Choroid plexus epithelial cell (primary cell): ENCODE data around the gene OTX2.

Experiments
- DNase-seq: peaks from one replicate; pipeline ENCODE4 v3.0.0-alpha.2; 2010; ENCODE audit warnings: low read depth
- H3K4me3 ChIP-seq: 2 replicates; pipeline ENCODE4 v1.5.1; 2011; ENCODE audit warnings: low read depth, mild to moderate bottlenecking, control low read depth, low read length, moderate library complexity
- TF ChIP-seq, protein P1 (sequence below): conservative IDR thresholded peaks from 2 replicates; pipeline ENCODE4 v1.5.1; 2011; ENCODE audit warnings: low read depth, mild to moderate bottlenecking, control low read depth, inconsistent platforms, low read length, moderate library complexity

OTX2 gene

DNA sequence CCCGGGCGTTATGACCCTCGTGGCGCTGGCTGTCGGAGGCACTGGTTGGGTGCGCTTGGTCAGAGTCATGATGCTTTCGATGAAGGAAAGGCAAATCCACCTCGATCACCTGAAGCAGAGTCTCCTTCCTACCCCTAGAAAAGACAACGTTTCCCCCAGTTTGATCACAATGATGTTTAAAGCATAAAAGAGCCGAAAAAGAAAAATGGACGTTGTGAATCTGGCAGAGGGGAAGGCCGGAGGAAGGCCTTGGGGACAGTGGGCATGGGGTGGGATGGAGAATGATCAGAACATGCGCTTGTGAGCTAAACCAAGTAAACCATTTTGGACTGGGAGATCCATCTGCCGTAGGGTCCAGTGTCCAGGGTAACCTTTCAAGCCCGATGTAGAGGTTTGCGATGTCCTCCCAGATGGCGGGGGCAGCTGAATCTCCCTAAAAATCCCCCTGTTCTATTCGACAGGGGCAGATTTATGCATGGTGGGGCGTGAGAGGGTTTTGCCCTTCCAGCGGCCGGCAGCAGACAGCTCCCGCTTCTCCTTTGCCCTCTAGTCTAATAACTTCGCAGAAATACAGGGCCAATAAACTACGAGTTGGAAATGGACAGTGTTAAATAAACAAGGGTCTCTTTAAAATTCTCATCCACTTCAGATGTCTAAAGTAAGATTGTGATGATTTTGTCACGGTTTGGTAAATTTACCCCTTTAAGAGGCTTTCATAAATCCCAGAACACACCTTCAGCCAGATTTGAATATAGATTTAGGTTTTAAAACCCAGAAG is 2.3 kb upstream of the OTX2 start:
- H3K4me3 ChIP-seq: no peak overlapping the region
- TF ChIP-seq, protein P1, sequence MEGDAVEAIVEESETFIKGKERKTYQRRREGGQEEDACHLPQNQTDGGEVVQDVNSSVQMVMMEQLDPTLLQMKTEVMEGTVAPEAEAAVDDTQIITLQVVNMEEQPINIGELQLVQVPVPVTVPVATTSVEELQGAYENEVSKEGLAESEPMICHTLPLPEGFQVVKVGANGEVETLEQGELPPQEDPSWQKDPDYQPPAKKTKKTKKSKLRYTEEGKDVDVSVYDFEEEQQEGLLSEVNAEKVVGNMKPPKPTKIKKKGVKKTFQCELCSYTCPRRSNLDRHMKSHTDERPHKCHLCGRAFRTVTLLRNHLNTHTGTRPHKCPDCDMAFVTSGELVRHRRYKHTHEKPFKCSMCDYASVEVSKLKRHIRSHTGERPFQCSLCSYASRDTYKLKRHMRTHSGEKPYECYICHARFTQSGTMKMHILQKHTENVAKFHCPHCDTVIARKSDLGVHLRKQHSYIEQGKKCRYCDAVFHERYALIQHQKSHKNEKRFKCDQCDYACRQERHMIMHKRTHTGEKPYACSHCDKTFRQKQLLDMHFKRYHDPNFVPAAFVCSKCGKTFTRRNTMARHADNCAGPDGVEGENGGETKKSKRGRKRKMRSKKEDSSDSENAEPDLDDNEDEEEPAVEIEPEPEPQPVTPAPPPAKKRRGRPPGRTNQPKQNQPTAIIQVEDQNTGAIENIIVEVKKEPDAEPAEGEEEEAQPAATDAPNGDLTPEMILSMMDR: no peak
- DNase-seq: no peak

DNA sequence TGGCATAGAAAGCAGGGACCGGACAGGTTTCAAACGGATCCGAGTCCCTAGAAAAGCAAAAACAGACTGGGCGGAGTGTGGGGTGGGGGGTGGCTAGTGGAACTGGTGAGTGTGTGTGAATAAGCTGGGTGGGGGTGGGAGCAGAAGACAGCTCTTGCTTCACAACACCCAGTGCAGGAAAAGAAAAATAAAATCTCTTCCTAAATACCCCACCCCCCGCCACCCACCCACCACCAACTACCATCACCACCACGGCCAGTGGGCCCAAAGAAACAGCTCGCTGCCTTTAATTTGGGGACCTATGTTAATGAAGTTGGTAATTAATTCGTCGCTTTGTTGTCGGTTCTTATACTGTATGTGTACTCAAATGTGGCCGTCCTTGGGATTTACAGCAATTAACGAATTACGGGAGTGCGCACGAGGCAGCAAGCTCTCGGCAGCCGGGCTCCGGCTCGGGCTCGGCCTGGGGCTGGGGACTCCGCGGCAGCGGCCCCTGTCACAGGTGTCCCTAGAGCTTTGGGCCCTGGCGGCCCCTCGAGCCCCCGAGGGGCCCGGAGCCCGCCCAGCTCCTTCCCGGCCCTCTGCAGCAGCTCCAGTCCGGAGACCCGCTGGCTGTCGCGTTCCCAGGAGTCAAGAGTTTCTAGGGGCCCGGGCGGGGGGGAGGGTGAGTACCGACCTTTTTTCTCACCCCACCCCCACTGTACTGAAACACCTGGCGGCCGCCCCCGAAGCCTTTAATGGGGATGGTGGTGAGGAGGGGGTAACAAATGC is 1.5 kb upstream of the OTX2 start:
- DNase-seq: no peak
- TF ChIP-seq, protein P1: no peak
- no peak overlapping the region for H3K4me3 ChIP-seq

DNA sequence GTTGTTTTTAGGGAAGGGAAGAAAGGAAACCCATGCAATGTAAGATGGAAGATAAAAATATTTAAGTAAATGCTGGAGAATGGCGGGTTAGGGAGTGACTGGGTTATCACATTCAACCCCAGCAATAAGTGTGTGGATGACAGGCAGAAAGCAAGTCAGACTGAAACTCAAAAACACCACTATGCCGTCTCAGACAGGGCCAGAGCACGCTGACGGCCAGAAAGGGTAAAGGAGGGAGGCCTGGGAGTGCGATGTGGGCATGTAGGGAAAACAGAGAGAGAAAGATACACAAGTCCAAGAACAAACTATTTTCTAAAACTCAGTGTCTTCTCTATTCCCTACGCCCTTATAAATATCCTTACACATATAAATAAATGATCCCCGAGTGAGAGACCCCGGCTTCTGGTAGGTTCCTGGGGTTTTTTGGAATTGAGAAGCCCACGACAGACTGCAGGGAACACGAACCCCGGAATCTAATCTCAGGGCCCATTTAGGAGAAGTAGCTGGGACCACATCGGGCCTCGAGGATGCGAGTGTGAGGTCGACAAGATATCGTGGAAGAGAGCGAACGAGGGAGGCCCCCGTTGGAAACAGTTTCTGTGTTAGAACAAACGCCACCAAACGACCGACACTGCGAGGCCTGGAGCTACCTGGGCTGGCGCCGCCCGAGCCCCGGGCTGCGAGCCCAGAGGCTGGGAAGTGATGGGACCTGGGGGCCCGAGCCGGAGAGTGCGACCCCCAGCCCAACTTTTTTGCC is 735 bp upstream of the OTX2 start:
- no peak for DNase-seq
- TF ChIP-seq, protein P1: no peak
- H3K4me3 ChIP-seq: no peak overlapping the region

DNA sequence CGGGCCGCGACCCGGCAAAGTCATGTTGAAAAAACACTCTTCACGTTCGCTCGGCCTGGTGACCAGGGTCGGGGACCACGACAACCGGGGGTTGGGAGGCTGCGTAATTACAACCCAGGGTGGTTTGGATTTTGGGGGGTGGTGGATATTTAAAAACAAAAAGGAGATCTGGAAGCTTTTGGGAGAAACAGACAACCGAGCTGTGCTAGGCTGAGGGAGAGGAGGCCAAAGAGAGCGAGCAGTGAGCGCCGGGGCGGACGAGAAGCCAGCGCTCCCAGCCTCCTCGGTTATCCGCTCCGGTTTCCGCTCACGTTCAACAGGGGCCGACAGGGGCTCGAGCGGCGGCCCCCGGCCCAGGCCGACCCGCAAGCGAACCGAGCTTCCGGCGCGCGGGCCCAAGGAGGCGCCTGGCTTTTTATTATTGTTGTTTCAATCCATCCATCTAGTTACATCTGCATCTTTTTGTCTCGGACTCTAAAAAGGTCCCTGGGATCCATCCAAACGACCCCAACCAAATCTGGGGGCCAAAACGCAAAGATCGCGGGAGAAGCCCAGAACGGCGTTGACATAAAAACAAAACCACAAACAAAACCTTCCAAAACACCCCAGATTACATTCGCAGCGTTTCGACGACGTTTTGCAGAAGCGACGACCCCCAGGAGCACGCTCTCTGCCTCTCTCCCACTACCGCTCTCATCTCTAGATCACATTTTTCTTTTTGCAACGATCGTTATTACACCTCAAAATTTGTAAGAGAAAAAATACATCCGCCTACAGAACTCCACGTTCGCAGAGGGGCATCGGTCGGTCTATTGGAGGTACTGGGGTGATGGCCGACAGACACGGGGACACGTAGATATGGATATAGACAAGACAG is 771 bp downstream of the OTX2 start:
- no peak for DNase-seq
- no peak overlapping the region for H3K4me3 ChIP-seq
- TF ChIP-seq, protein P1: no peak

DNA sequence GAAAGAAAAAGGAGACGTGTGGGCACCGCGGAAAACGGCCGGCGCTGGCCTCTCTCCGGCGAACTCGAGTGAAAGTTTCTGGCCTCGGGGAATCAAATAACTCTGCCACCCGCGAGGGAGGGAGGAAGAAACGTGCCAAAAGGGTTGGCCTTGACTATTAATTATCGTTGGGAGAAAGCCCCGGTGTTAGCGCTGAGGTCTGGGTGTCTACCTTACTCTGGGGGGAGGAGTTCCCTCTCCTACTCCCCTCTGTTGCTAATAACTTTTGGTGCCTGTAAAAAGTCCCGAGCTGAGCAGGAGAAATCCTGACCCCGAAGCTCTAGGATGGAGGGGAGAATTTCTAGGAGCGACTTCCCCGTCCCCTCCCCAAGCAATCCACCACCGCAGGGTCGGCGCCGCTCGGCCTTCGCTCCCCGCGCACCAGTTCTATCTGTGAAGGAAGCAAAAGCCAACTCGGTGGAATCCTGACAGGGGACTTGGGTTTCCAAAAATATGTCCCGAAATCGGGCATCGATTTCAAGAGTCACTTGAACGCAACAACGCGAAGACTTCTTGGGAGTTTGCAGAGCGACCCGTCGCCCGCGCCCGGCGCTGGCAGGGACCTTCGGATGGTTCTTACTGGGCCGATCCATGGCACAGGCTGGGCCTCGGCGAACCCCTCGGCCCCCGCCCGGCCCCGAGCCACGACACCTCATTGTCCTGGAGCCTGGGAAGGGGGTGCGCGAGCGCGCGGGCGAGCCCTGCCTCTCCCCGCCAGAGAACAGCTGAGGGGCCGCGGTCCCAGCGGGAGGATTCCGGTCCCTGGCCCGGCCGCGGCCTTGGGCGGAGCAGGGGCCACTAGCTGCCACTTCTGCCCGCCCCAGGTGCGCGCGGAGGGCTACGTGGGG is 1.7 kb downstream of the OTX2 start:
- peak overlapping the region; percentile 20 for H3K4me3 ChIP-seq
- TF ChIP-seq, protein P1: no peak

DNA sequence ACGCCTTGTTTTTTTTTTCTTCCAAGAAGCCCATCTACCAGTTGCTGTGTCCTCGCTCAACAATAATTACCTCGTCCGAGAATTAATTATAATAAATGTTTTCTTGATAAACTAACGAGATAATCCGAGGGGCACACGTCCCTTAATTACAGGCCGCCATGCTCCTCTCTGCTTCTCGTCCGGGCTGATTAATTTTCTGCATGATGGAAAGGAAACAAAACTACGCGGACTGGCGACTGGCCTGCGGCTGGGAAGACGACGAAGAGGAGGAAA is 2.2 kb downstream of the OTX2 start:
- DNase-seq: no peak
- TF ChIP-seq, protein P1: no peak
- H3K4me3 ChIP-seq: peak overlapping the region; percentile 20

More for the DNA sequence above, 1.7 kb downstream of the OTX2 start:
- DNase-seq: no peak
